A673 (cell line): Measurements from ENCODE around the gene MCM5. TPM values are rescaled to one million over a fixed set of nuclear protein-coding genes. Genes with fewer than 3 reads are reported as not detected.

Experiments used
- BruUV-seq: library from RNA; stranded (reverse); fragments of 400-500 nt; replicated peaks from 2 replicates; lab custom pipeline; 2021; lab: Mats Ljungman, UMichigan
- CTCF ChIA-PET: fragments of 300-600 bp; sonication (Branson Sonifier 250); formaldehyde crosslinking; loops from one replicate; lab custom pipeline; 2022; ENCODE audit warnings: antibody characterized with exemption; lab: Charles Lee
- POLR2A ChIA-PET: fragments of 300-600 bp; sonication (Branson Sonifier 250); formaldehyde crosslinking; loops from one replicate; lab custom pipeline; 2022; ENCODE audit warnings: antibody characterized with exemption; ENCODE audit not compliant: low non-redundant PET; lab: Charles Lee
- DNase-seq: peaks from one replicate; pipeline ENCODE4 v3.0.0-alpha.2; 2015; ENCODE audit warnings: low spot score
- H3K27ac ChIP-seq: fragments of 200-600 bp; sonication (generic); 2 replicates; pipeline ENCODE4 v1.5.1; 2016; ENCODE audit warnings: mixed run types, low read depth, mild to moderate bottlenecking, mixed read lengths, antibody characterized with exemption, low read length; ENCODE audit not compliant: poor library complexity, severe bottlenecking
- H3K27me3 ChIP-seq: fragments of 200-600 bp; sonication (generic); replicated peaks from 2 replicates; pipeline ENCODE4 v1.6.1; 2017; ENCODE audit warnings: mixed run types, low read depth, mild to moderate bottlenecking, mixed read lengths, antibody characterized with exemption, low read length; ENCODE audit not compliant: insufficient read depth, poor library complexity
- H3K36me3 ChIP-seq: fragments of 200-600 bp; sonication (generic); 2 replicates; pipeline ENCODE4 v1.6.1; 2016; ENCODE audit warnings: mixed run types, mild to moderate bottlenecking, mixed read lengths, antibody characterized with exemption, low read length; ENCODE audit not compliant: insufficient read depth, poor library complexity, severe bottlenecking
- H3K4me1 ChIP-seq: fragments of 200-600 bp; sonication (generic); 2 replicates; pipeline ENCODE4 v1.6.1; 2017; ENCODE audit warnings: mixed run types, mild to moderate bottlenecking, mixed read lengths, antibody characterized with exemption, low read length; ENCODE audit not compliant: insufficient read depth, poor library complexity, severe bottlenecking
- H3K4me3 ChIP-seq: fragments of 200-600 bp; sonication (generic); 2 replicates; pipeline ENCODE4 v1.5.1; 2016; ENCODE audit warnings: low read depth, mixed run types, mild to moderate bottlenecking, mixed read lengths, low read length; ENCODE audit not compliant: poor library complexity, severe bottlenecking
- H3K9me3 ChIP-seq: fragments of 200-600 bp; sonication (generic); 2 replicates; pipeline ENCODE4 v1.6.1; 2016; ENCODE audit warnings: mixed run types, low read depth, mild to moderate bottlenecking, mixed read lengths, antibody characterized with exemption, low read length; ENCODE audit not compliant: poor library complexity, severe bottlenecking
- CTCF ChIP-seq: fragments of 300-800, 200-600 bp; sonication (generic); conservative IDR thresholded peaks from 2 replicates; pipeline ENCODE4 v1.5.1; 2017; ENCODE audit warnings: low read depth, mild to moderate bottlenecking, antibody characterized with exemption, low read length, moderate library complexity, mixed read lengths
- EZH2 ChIP-seq: fragments of 200-600 bp; sonication (generic); IDR thresholded peaks from 2 replicates; pipeline ENCODE4 v1.6.1; 2017; ENCODE audit warnings: borderline replicate concordance, low read depth, mild to moderate bottlenecking, mixed read lengths, antibody characterized with exemption, low read length; ENCODE audit not compliant: poor library complexity, severe bottlenecking
- intact Hi-C: fragments of 100-400 bp; cut with micrococcal nuclease; formaldehyde crosslinking; loops from one replicate; pipeline ENCODE4 v1.10.0; 2022; ENCODE audit not compliant: unreplicated experiment
- total RNA-seq: library from RNA; stranded (reverse); gene quantifications from 2 replicates; pipeline ENCODE4 v1.2.3, GENCODE V29; 2021

The MCM5 gene
- total RNA-seq, 1 experiment from 2014 or later: 245 TPM

- CTCF ChIA-PET: no interaction called here
- Histone ChIP-seq H3K36me3 (peaks cover 13% of the 10 kb centered on the region), H3K9me3 (no peaks in the 10 kb centered on the region), H3K27ac (no peak overlapping the region), H3K4me1 (peaks cover 15% of the 10 kb centered on the region), H3K27me3 (no peaks in the 10 kb centered on the region), H3K4me3 (no peak overlapping the region)
- BruUV-seq: no TSS peak
- POLR2A ChIA-PET: interaction anchor here (0.6 kb wide), 1 partner anchor 616 kb away, joined by 3 read pairs; no protein-coding TSS in a partner anchor
- TF ChIP-seq EZH2: no peak
- no peak for TF ChIP-seq CTCF
- intact Hi-C loops: no loop called here
- no peak for DNase-seq
These were observed 2.6 kb upstream of the MCM5 start for GRCh38 chr22:35397095-35397904.

- Histone ChIP-seq H3K4me3 (no peak overlapping the region), H3K36me3 (peaks cover 25% of the 10 kb centered on the region), H3K4me1 (peaks cover 24% of the 10 kb centered on the region), H3K27ac (no peak overlapping the region), H3K9me3 (no peaks in the 10 kb centered on the region), H3K27me3 (no peaks in the 10 kb centered on the region)
- CTCF ChIA-PET: no interaction called here
- BruUV-seq: no TSS peak
- TF ChIP-seq CTCF (no peak), EZH2 (no peak)
- no peak for DNase-seq
- intact Hi-C loops: no loop called here
- POLR2A ChIA-PET: no interaction called here
These were observed 1.4 kb upstream of the MCM5 start for GRCh38 chr22:35398591-35398973.

GRCh38 chr22:35399114-35399677 is 744 bp upstream of the MCM5 start:
- H3K36me3 ChIP-seq: peaks cover 32% of the 10 kb centered on the region
- no peaks in the 10 kb centered on the region for H3K27me3 ChIP-seq
- TSS peak; percentile 99 for BruUV-seq
- no peak for TF ChIP-seq CTCF
- no peak for TF ChIP-seq EZH2
- intact Hi-C loops: no loop called here
- H3K27ac ChIP-seq: peak overlapping the region; percentile 99
- peak; percentile 16 for DNase-seq
- CTCF ChIA-PET: no interaction called here
- no peaks in the 10 kb centered on the region for H3K9me3 ChIP-seq
- POLR2A ChIA-PET: no interaction called here
- peaks cover 24% of the 10 kb centered on the region for H3K4me1 ChIP-seq
- H3K4me3 ChIP-seq: peak overlapping the region; percentile 99
